Progenitor cell of endocrine pancreas (in vitro differentiated cells): ENCODE measurements around the gene PTPRD. TPM values are rescaled to one million over a fixed set of nuclear protein-coding genes. Genes with fewer than 3 reads are reported as not detected.

Experiments used
- DNase-seq: peaks from one replicate; pipeline ENCODE4 v3.0.0; 2021; ENCODE audit warnings: low spot score; ENCODE audit not compliant: unreplicated experiment
- H3K27ac Mint-ChIP-seq: 2 replicates; pipeline ENCODE4 v1.8.0; 2021; ENCODE audit warnings: mild to moderate bottlenecking, moderate library complexity, mixed read lengths
- H3K27me3 Mint-ChIP-seq: 2 replicates; pipeline ENCODE4 v1.8.0; 2021; ENCODE audit warnings: mixed read lengths
- H3K36me3 Mint-ChIP-seq: 2 replicates; pipeline ENCODE4 v1.8.0; 2022; ENCODE audit warnings: mixed read lengths; ENCODE audit not compliant: insufficient read depth
- H3K4me1 Mint-ChIP-seq: 2 replicates; pipeline ENCODE4 v1.8.0; 2021; ENCODE audit warnings: low read depth, mixed read lengths
- H3K4me3 Mint-ChIP-seq: 2 replicates; pipeline ENCODE4 v1.8.0; 2021; ENCODE audit warnings: low read depth, mild to moderate bottlenecking, moderate library complexity, mixed read lengths
- H3K9me3 Mint-ChIP-seq: 2 replicates; pipeline ENCODE4 v1.8.0; 2021; ENCODE audit warnings: low read depth, mixed read lengths
- CTCF ChIP-seq: fragments of 200-600 bp; sonication (generic); IDR thresholded peaks from one replicate; pipeline ENCODE4 v1.5.0; 2021; ENCODE audit warnings: antibody characterized with exemption, mild to moderate bottlenecking; ENCODE audit not compliant: unreplicated experiment
- total RNA-seq: library from RNA; stranded (reverse); gene quantifications from 2 replicates; pipeline ENCODE4 v1.2.1, GENCODE V29; 2021

PTPRD gene
- total RNA-seq, 1 donor from 2014 or later: 124 TPM

GRCh38 chr9:10562581-10563343 is 50.0 kb downstream of the PTPRD start:
- Mint-ChIP-seq H3K27ac (no peak overlapping the region), H3K27me3 (no peaks in the 10 kb centered on the region), H3K4me3 (no peak overlapping the region)

GRCh38 chr9:10548348-10548747 is 64.5 kb downstream of the PTPRD start:
- Mint-ChIP-seq H3K4me3 (no peak overlapping the region), H3K27ac (no peak overlapping the region), H3K4me1 (no peaks in the 10 kb centered on the region), H3K36me3 (no peaks in the 10 kb centered on the region), H3K9me3 (no peaks in the 10 kb centered on the region), H3K27me3 (no peaks in the 10 kb centered on the region)
- no peak for DNase-seq
- TF ChIP-seq CTCF: no peak

More at GRCh38 chr9:10562581-10563343, 50.0 kb downstream of the PTPRD start:
- TF ChIP-seq CTCF: no peak
- no peak for DNase-seq
- no peaks in the 10 kb centered on the region for H3K9me3 Mint-ChIP-seq
- H3K36me3 Mint-ChIP-seq: no peaks in the 10 kb centered on the region
- peaks cover 3% of the 10 kb centered on the region for H3K4me1 Mint-ChIP-seq

GRCh38 chr9:10538073-10538472 is 74.7 kb downstream of the PTPRD start:
- no peak overlapping the region for H3K4me3 Mint-ChIP-seq
- no peak overlapping the region for H3K27ac Mint-ChIP-seq
- H3K9me3 Mint-ChIP-seq: no peaks in the 10 kb centered on the region
- peaks cover 2% of the 10 kb centered on the region for H3K4me1 Mint-ChIP-seq
- no peak for DNase-seq
- TF ChIP-seq CTCF: no peak
- no peaks in the 10 kb centered on the region for H3K36me3 Mint-ChIP-seq
- H3K27me3 Mint-ChIP-seq: no peaks in the 10 kb centered on the region

- no peaks in the 10 kb centered on the region for H3K9me3 Mint-ChIP-seq
- H3K4me1 Mint-ChIP-seq: peaks cover 2% of the 10 kb centered on the region
- H3K27ac Mint-ChIP-seq: no peak overlapping the region
- no peaks in the 10 kb centered on the region for H3K27me3 Mint-ChIP-seq
- DNase-seq: no peak
- H3K4me3 Mint-ChIP-seq: no peak overlapping the region
- no peak for TF ChIP-seq CTCF
- no peaks in the 10 kb centered on the region for H3K36me3 Mint-ChIP-seq
Observed at GRCh38 chr9:10534850-10535249, 78.0 kb downstream of the PTPRD start.

GRCh38 chr9:10525972-10526371 is 86.8 kb downstream of the PTPRD start:
- Mint-ChIP-seq H3K9me3 (peaks cover 3% of the 10 kb centered on the region), H3K27me3 (peaks cover 24% of the 10 kb centered on the region), H3K4me1 (peaks cover 21% of the 10 kb centered on the region), H3K4me3 (no peak overlapping the region), H3K27ac (no peak overlapping the region), H3K36me3 (no peaks in the 10 kb centered on the region)
- peak; percentile 54 for TF ChIP-seq CTCF
- DNase-seq: no peak
